ENCODE measurements around the gene ATXN2. TPM values are rescaled to one million over a fixed set of nuclear protein-coding genes. Genes with fewer than 3 reads are reported as not detected.
A peak's percentile ranks its signal among the peaks of the same experiment; 100 is the strongest.
"Not testable (repeated sequence)": the region's sequence is repeated elsewhere in the genome, so short reads cannot be mapped to it uniquely, and the experiment has no call there.

ATXN2 gene
- total RNA-seq, 4 donors from 2014 or later = 50.3 to 84.3 (median 64.3) TPM

DNA sequence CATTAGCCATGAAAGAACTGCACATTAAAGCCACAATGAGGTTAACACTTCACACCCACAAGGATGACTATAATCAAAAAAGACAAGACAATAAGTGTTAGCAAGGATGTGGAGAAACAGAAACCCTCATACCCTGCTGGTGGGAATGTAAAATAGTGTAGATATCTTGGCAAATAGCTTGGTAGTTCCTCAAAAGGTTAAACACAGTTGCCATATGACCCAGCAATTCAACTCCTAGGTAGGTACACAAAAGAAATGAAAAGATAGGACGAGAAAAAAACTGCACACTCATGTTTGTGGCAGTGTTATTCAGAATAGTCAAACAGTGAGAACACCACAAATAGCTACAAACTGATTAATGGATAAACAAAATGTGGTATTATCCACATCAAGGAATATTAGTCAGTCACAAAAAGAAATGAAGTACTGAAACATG lies 93.5 kb downstream of the ATXN2 start:
- TF ChIP-seq EP300 (IDR thresholded peaks at IDR 0.05) (no peak), POLR2A (IDR thresholded peaks at IDR 0.05) (no peak)
- TF ChIP-seq, protein P1, sequence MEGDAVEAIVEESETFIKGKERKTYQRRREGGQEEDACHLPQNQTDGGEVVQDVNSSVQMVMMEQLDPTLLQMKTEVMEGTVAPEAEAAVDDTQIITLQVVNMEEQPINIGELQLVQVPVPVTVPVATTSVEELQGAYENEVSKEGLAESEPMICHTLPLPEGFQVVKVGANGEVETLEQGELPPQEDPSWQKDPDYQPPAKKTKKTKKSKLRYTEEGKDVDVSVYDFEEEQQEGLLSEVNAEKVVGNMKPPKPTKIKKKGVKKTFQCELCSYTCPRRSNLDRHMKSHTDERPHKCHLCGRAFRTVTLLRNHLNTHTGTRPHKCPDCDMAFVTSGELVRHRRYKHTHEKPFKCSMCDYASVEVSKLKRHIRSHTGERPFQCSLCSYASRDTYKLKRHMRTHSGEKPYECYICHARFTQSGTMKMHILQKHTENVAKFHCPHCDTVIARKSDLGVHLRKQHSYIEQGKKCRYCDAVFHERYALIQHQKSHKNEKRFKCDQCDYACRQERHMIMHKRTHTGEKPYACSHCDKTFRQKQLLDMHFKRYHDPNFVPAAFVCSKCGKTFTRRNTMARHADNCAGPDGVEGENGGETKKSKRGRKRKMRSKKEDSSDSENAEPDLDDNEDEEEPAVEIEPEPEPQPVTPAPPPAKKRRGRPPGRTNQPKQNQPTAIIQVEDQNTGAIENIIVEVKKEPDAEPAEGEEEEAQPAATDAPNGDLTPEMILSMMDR (IDR thresholded peaks at IDR 0.05) = no peak
- Histone ChIP-seq H3K4me3 (no peak overlapping the region), H3K4me1 (no peaks in the 10 kb centered on the region), H3K9me3 (no peaks in the 10 kb centered on the region), H3K27me3 (no peaks in the 10 kb centered on the region), H3K36me3 (peaks cover 0 to 93% (median 0%) of the 10 kb centered on the region in 3 donors), H3K27ac (no peak overlapping the region)
- no peak for DNase-seq (ENCODE audit: low spot score in 2 of 2)
- 66 to 74% methylated on average over 1 of the region's 1 CpG for WGBS, 2 donors

DNA sequence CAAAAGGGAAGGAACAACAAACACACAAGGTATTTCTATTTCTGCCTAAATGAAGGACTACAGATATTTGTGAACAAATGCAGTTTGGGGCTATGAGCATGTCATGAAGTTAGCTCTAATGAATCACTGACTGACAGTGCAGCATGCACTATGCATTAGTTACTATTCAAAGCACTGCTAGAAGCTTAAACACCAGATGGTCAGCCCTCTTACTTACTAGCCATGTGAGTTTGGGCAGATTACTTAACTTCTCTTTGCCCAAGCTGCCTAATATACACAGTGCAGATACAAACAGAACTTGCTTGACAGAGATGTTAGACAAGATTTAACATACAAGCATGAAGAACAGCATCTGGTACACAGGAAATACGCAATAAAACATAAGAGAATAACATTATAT lies 96.0 kb downstream of the ATXN2 start:
- Histone ChIP-seq H3K27me3 (no peaks in the 10 kb centered on the region), H3K4me3 (no peak overlapping the region), H3K9me3 (no peaks in the 10 kb centered on the region), H3K36me3 (peaks cover 0 to 86% (median 0%) of the 10 kb centered on the region in 3 donors), H3K4me1 (no peaks in the 10 kb centered on the region), H3K27ac (no peak overlapping the region)
- WGBS, 2 donors = 96 to 100% methylated on average over 1 of the region's 1 CpG
- no peak for DNase-seq (ENCODE audit: low spot score in 2 of 2)
- TF ChIP-seq EP300 (IDR thresholded peaks at IDR 0.05) (no peak), POLR2A (IDR thresholded peaks at IDR 0.05) (no peak)
- TF ChIP-seq, protein P1 (IDR thresholded peaks at IDR 0.05) = no peak

DNA sequence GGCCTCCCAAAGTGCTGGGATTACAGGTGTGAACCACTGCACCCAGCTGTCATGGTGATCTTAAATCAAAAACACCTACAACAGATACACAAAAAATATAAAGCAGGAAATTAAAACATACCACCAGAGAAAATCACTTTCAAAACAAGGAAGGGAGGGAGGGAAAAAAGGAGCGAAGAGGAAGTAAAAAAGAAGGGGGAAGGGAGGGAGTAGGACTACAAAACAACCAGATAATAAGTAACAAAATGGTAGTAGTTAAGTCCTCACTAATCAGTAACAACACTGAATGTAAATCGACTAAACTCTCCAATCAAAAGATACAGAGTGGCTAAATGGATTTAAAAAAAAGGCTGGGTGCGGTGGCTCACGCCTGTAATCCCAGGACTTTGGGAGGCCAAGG lies 104.4 kb downstream of the ATXN2 start:
- WGBS, 2 donors = 93 to 94% methylated on average over 4 of the region's 4 CpGs
- Histone ChIP-seq H3K4me1 (no peaks in the 10 kb centered on the region), H3K27me3 (no peaks in the 10 kb centered on the region), H3K4me3 (no peak overlapping the region), H3K27ac (no peak overlapping the region), H3K36me3 (peaks cover 0 to 82% (median 0%) of the 10 kb centered on the region in 3 donors), H3K9me3 (peaks cover 0 to 7% (median 0%) of the 10 kb centered on the region in 4 donors)
- DNase-seq (ENCODE audit: low spot score in 2 of 2) = no peak
- TF ChIP-seq POLR2A (IDR thresholded peaks at IDR 0.05) = no peak

DNA sequence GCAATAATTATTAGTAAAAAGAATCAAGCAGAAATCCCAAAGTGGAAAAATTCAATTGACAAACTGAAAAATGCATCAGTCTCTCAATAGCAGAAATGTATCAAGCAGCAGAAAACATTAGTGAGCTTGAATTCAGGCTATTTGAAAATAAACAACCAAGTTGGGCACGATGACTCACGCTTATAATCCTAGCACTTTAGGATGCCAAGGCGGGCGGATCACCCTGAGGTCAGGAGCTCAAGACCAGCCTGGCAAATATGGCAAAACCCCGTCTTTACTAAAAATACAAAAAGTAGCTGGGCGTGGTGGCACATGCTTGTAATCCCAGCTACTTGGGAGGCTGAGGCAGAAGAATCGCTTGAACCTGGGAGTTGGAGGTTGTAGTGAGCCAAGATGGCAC lies 106.1 kb downstream of the ATXN2 start:
- H3K9me3 ChIP-seq; H3K27me3 ChIP-seq; H3K4me1 ChIP-seq; DNase-seq (ENCODE audit: low spot score in 2 of 2); H3K27ac ChIP-seq; H3K4me3 ChIP-seq: not testable (repeated sequence)
- peaks cover 0 to 78% (median under 1%) of the 10 kb centered on the region in 3 donors for H3K36me3 ChIP-seq
- 66 to 82% methylated on average over 7 of the region's 7 CpGs for WGBS, 2 donors

DNA sequence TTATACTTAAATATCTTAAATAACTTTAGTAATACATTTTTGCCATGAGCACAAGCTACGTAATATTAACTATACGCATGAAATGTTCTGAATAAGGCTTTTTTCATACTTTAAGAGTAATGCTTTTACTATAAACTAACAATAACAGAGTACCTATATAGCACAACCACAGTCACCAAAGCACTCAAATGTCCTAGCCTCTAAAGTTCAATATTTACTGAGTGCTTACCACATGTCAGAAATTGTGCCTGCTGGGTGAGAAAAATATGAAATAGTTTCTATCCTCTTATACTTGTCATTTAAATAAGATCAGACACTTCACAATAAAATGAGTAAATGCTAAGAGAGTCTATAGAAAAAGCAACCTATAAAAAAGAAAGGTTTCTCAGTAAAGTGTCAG lies 110.3 kb downstream of the ATXN2 start:
- Histone ChIP-seq H3K9me3 (no peaks in the 10 kb centered on the region), H3K36me3 (peaks cover 6 to 73% (median 9%) of the 10 kb centered on the region in 3 donors), H3K4me1 (peaks cover 0 to 9% (median 0%) of the 10 kb centered on the region in 4 donors), H3K4me3 (no peak overlapping the region), H3K27me3 (no peaks in the 10 kb centered on the region), H3K27ac (no peak overlapping the region)
- no peak for TF ChIP-seq POLR2A (IDR thresholded peaks at IDR 0.05)
- no peak for TF ChIP-seq EP300 (IDR thresholded peaks at IDR 0.05)
- TF ChIP-seq, protein P1 (IDR thresholded peaks at IDR 0.05) = no peak
- no peak for DNase-seq (ENCODE audit: low spot score in 2 of 2)
- WGBS, 2 donors = 93 to 95% methylated on average over 2 of the region's 2 CpGs

DNA sequence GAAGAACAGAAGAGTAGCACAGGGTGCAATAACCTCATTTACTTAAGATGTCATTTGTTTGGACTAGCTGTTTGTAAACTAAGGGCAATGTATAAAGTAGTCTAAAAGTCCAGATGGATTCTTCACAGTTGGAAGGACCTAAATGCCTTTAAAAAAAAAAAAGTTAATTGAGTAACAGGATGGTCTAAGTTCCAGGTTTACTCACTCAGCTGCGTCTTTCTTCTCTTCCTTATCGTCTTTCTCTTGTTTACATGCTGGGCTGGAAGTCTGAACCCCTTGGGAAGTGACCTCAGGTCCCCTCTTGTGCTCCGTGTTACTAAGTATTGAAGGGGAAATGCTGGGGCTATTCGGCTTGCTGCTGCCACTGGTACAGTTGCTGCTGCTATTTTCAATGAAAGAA lies 110.8 kb downstream of the ATXN2 start:
- H3K27ac ChIP-seq = no peak overlapping the region
- H3K36me3 ChIP-seq = peaks cover 6 to 73% (median 9%) of the 10 kb centered on the region in 3 donors
- no peak overlapping the region for H3K4me3 ChIP-seq
- H3K4me1 ChIP-seq = peaks cover 0 to 9% (median 0%) of the 10 kb centered on the region in 4 donors
- DNase-seq (ENCODE audit: low spot score in 2 of 2) = peak in 1 of 2 donors; percentile 53
- 39 to 56% methylated on average over 4 of the region's 4 CpGs for WGBS, 2 donors
- no peak for TF ChIP-seq POLR2A (IDR thresholded peaks at IDR 0.05)
- TF ChIP-seq EP300 (IDR thresholded peaks at IDR 0.05) = peak in 1 of 2 donors; percentile 27
- H3K27me3 ChIP-seq = no peaks in the 10 kb centered on the region
- no peaks in the 10 kb centered on the region for H3K9me3 ChIP-seq

DNA sequence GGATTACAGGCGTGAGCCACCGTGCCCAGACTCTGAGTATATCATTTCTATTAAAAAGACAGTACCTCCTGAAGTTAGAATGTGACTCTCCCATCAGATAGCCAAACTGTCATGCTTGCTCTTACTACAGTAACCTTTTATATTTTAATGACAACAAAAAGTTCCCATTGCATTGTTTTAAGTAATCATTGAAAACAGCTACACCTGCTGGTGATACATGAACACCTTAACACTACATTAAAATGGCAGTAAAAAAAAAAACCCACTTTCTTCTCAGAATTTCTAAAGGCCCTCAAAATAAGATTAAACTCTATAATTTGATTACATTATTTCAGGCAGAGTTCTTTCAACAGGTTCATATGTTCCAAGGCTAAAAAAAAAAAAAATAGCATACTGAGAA lies 116.7 kb downstream of the ATXN2 start:
- Histone ChIP-seq H3K9me3 (no peaks in the 10 kb centered on the region), H3K4me3 (no peak overlapping the region), H3K27me3 (no peaks in the 10 kb centered on the region), H3K27ac (no peak overlapping the region), H3K4me1 (no peaks in the 10 kb centered on the region), H3K36me3 (peaks cover 6 to 99% (median 11%) of the 10 kb centered on the region in 3 donors)
- TF ChIP-seq POLR2A (IDR thresholded peaks at IDR 0.05) = no peak
- no peak for TF ChIP-seq EP300 (IDR thresholded peaks at IDR 0.05)
- TF ChIP-seq, protein P1 (IDR thresholded peaks at IDR 0.05) = no peak
- DNase-seq (ENCODE audit: low spot score in 2 of 2) = no peak
- WGBS, 2 donors = 90 to 100% methylated on average over 2 of the region's 2 CpGs
